Activated naive CD4-positive, alpha-beta T cell treated with anti-CD3 and anti-CD28 coated beads, Interleukin-2, amount 50 U/mL, for 24 hours (primary cell): Measurements from ENCODE around the gene TEX26.
"Not testable (repeated sequence)": the region's sequence is repeated elsewhere in the genome, so short reads cannot be mapped to it uniquely, and the experiment has no call there.

Experiments used
- H3K27ac Mint-ChIP-seq: one replicate; pipeline ENCODE4 v1.8.0; 2021; ENCODE audit warnings: mild to moderate bottlenecking, mixed read lengths
- H3K27me3 Mint-ChIP-seq: one replicate; pipeline ENCODE4 v1.8.0; 2021; ENCODE audit warnings: mixed read lengths
- H3K36me3 Mint-ChIP-seq: one replicate; pipeline ENCODE4 v1.8.0; 2021; ENCODE audit warnings: mixed read lengths
- H3K4me1 Mint-ChIP-seq: one replicate; pipeline ENCODE4 v1.8.0; 2021; ENCODE audit warnings: mixed read lengths
- H3K4me3 Mint-ChIP-seq: one replicate; pipeline ENCODE4 v1.8.0; 2021; ENCODE audit warnings: mild to moderate bottlenecking, mixed read lengths
- H3K9me3 Mint-ChIP-seq: one replicate; pipeline ENCODE4 v1.8.0; 2021; ENCODE audit warnings: mixed read lengths

Gene TEX26

GRCh38 chr13:30908416-30908980 lies 24.0 kb upstream of the TEX26 start:
- peaks cover 12% of the 10 kb centered on the region for H3K4me1 Mint-ChIP-seq
- no peak overlapping the region for H3K27ac Mint-ChIP-seq
- H3K9me3 Mint-ChIP-seq: no peaks in the 10 kb centered on the region
- H3K36me3 Mint-ChIP-seq: no peaks in the 10 kb centered on the region
- H3K27me3 Mint-ChIP-seq: peaks cover 29% of the 10 kb centered on the region
- no peak overlapping the region for H3K4me3 Mint-ChIP-seq

GRCh38 chr13:30910676-30911075 lies 21.8 kb upstream of the TEX26 start:
- no peak overlapping the region for H3K27ac Mint-ChIP-seq
- H3K4me3 Mint-ChIP-seq: no peak overlapping the region
- no peaks in the 10 kb centered on the region for H3K36me3 Mint-ChIP-seq

GRCh38 chr13:30915691-30916541 lies 16.5 kb upstream of the TEX26 start:
- peaks cover 15% of the 10 kb centered on the region for H3K27me3 Mint-ChIP-seq
- H3K36me3 Mint-ChIP-seq: no peaks in the 10 kb centered on the region
- H3K4me1 Mint-ChIP-seq: no peaks in the 10 kb centered on the region
- no peak overlapping the region for H3K4me3 Mint-ChIP-seq
- H3K9me3 Mint-ChIP-seq: no peaks in the 10 kb centered on the region
- H3K27ac Mint-ChIP-seq: no peak overlapping the region

More at GRCh38 chr13:30910676-30911075, 21.8 kb upstream of the TEX26 start:
- H3K9me3 Mint-ChIP-seq: no peaks in the 10 kb centered on the region
- peaks cover 19% of the 10 kb centered on the region for H3K27me3 Mint-ChIP-seq
- H3K4me1 Mint-ChIP-seq: peaks cover 6% of the 10 kb centered on the region

GRCh38 chr13:30916991-30917390 lies 15.5 kb upstream of the TEX26 start:
- Mint-ChIP-seq H3K9me3 (no peaks in the 10 kb centered on the region), H3K27ac (no peak overlapping the region), H3K36me3 (no peaks in the 10 kb centered on the region), H3K4me3 (no peak overlapping the region), H3K4me1 (no peaks in the 10 kb centered on the region), H3K27me3 (peaks cover 16% of the 10 kb centered on the region)

- no peak overlapping the region for H3K27ac Mint-ChIP-seq
- H3K9me3 Mint-ChIP-seq: no peaks in the 10 kb centered on the region
- no peaks in the 10 kb centered on the region for H3K4me1 Mint-ChIP-seq
- no peak overlapping the region for H3K4me3 Mint-ChIP-seq
- H3K36me3 Mint-ChIP-seq: no peaks in the 10 kb centered on the region
- peaks cover 20% of the 10 kb centered on the region for H3K27me3 Mint-ChIP-seq
Measured at GRCh38 chr13:30918662-30919405, 13.6 kb upstream of the TEX26 start.

- Mint-ChIP-seq H3K4me3 (no peak overlapping the region), H3K27me3 (peaks cover 16% of the 10 kb centered on the region), H3K4me1 (peaks cover 3% of the 10 kb centered on the region), H3K36me3 (no peaks in the 10 kb centered on the region), H3K9me3 (no peaks in the 10 kb centered on the region), H3K27ac (no peak overlapping the region)
Measured at GRCh38 chr13:30920162-30920909, 12.1 kb upstream of the TEX26 start.

GRCh38 chr13:30923418-30923817 lies 9.0 kb upstream of the TEX26 start:
- H3K4me1 Mint-ChIP-seq: peaks cover 8% of the 10 kb centered on the region
- no peaks in the 10 kb centered on the region for H3K9me3 Mint-ChIP-seq
- H3K4me3 Mint-ChIP-seq: no peak overlapping the region
- no peak overlapping the region for H3K27ac Mint-ChIP-seq
- no peaks in the 10 kb centered on the region for H3K36me3 Mint-ChIP-seq
- peaks cover 11% of the 10 kb centered on the region for H3K27me3 Mint-ChIP-seq

GRCh38 chr13:30924721-30925120 lies 7.7 kb upstream of the TEX26 start:
- H3K27ac Mint-ChIP-seq: no peak overlapping the region
- H3K4me1 Mint-ChIP-seq: peaks cover 8% of the 10 kb centered on the region
- H3K9me3 Mint-ChIP-seq: no peaks in the 10 kb centered on the region
- no peaks in the 10 kb centered on the region for H3K36me3 Mint-ChIP-seq
- H3K4me3 Mint-ChIP-seq: no peak overlapping the region
- peaks cover 8% of the 10 kb centered on the region for H3K27me3 Mint-ChIP-seq

GRCh38 chr13:30925429-30925828 lies 7.0 kb upstream of the TEX26 start:
- Mint-ChIP-seq H3K36me3 (no peaks in the 10 kb centered on the region), H3K27me3 (peaks cover 9% of the 10 kb centered on the region), H3K4me3 (no peak overlapping the region), H3K4me1 (peaks cover 8% of the 10 kb centered on the region), H3K9me3 (no peaks in the 10 kb centered on the region), H3K27ac (no peak overlapping the region)

- Mint-ChIP-seq H3K4me1 (peaks cover 8% of the 10 kb centered on the region), H3K36me3 (no peaks in the 10 kb centered on the region), H3K27ac (no peak overlapping the region), H3K9me3 (no peaks in the 10 kb centered on the region), H3K4me3 (no peak overlapping the region), H3K27me3 (peaks cover 7% of the 10 kb centered on the region)
Measured at GRCh38 chr13:30926781-30927180, 5.7 kb upstream of the TEX26 start.

GRCh38 chr13:30927188-30927587 lies 5.3 kb upstream of the TEX26 start:
- not testable (repeated sequence) for H3K9me3 Mint-ChIP-seq, H3K4me3 Mint-ChIP-seq, H3K36me3 Mint-ChIP-seq, H3K27ac Mint-ChIP-seq, H3K4me1 Mint-ChIP-seq
- H3K27me3 Mint-ChIP-seq: peaks cover 10% of the 10 kb centered on the region

- no peak overlapping the region for H3K4me3 Mint-ChIP-seq
- H3K27me3 Mint-ChIP-seq: peaks cover 12% of the 10 kb centered on the region
- no peaks in the 10 kb centered on the region for H3K9me3 Mint-ChIP-seq
- H3K36me3 Mint-ChIP-seq: no peaks in the 10 kb centered on the region
- peaks cover 8% of the 10 kb centered on the region for H3K4me1 Mint-ChIP-seq
- no peak overlapping the region for H3K27ac Mint-ChIP-seq
Measured at GRCh38 chr13:30927595-30927994, 4.9 kb upstream of the TEX26 start.

- Mint-ChIP-seq H3K9me3 (no peaks in the 10 kb centered on the region), H3K36me3 (no peaks in the 10 kb centered on the region), H3K27ac (no peak overlapping the region), H3K4me1 (peaks cover 8% of the 10 kb centered on the region), H3K27me3 (peaks cover 11% of the 10 kb centered on the region), H3K4me3 (no peak overlapping the region)
Measured at GRCh38 chr13:30928978-30929377, 3.5 kb upstream of the TEX26 start.

- Mint-ChIP-seq H3K9me3 (peaks cover 8% of the 10 kb centered on the region), H3K4me1 (no peaks in the 10 kb centered on the region), H3K36me3 (no peaks in the 10 kb centered on the region), H3K27me3 (peaks cover 13% of the 10 kb centered on the region), H3K4me3 (no peak overlapping the region), H3K27ac (no peak overlapping the region)
Measured at GRCh38 chr13:30933354-30933670, 856 bp downstream of the TEX26 start.

- Mint-ChIP-seq H3K36me3 (no peaks in the 10 kb centered on the region), H3K9me3 (peaks cover 8% of the 10 kb centered on the region), H3K27ac (no peak overlapping the region), H3K4me1 (no peaks in the 10 kb centered on the region), H3K4me3 (no peak overlapping the region), H3K27me3 (peaks cover 13% of the 10 kb centered on the region)
Measured at GRCh38 chr13:30934381-30934780, 1.9 kb downstream of the TEX26 start.
